Measurements from ENCODE around the gene CYB561.
A peak's percentile ranks its signal among the peaks of the same experiment; 100 is the strongest.

The CYB561 gene

DNA sequence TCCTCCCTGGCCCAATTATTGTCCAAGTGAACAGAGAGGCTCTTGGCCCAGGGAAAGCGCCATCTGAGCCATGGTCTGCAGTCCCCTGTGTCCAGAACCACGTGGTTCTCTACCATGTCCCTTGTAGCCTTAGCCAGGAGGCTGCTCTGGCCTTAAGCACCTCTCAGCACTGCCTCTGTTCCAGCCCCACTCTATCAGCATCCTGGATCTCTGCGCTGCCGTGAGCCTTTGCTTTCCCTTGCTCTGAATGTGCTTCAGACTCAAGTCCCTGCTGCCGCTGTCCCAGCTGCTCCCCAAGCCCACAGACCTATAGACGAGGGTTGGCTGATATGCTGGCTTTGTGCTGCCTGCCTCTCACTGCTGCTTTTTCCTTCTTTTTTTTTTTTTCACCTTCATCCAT, 33.9 kb downstream of the CYB561 start:
- DNase-seq (ENCODE audit: low read depth): no peak

DNA sequence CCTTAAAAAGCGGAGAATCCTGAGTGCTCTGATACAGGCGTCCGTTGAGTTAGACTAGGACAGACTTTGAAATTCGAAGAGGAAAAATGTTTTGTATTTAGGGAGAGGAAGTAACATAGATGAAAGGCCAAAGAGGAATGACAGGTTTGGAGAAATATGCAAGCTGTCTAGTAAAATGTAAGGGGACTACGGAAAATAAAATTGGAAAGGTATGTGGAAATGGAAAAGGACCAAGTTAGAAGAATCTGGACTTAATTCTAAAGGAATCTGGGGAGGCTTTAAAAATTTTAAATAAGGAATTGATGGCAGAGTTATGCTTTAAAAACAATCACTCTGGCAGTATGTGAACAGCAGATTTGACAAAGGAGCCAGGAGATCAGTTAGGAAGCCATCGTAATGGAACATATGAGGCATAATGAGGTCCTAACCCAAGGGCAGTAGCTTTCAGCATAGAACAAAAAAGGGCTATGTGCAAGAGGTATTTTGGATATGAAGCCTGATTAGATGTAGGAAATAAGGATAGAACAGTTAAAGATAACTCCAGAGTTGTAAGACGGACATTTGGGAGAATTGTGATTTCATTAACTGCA, 38.3 kb downstream of the CYB561 start:
- DNase-seq (ENCODE audit: low read depth): no peak

DNA sequence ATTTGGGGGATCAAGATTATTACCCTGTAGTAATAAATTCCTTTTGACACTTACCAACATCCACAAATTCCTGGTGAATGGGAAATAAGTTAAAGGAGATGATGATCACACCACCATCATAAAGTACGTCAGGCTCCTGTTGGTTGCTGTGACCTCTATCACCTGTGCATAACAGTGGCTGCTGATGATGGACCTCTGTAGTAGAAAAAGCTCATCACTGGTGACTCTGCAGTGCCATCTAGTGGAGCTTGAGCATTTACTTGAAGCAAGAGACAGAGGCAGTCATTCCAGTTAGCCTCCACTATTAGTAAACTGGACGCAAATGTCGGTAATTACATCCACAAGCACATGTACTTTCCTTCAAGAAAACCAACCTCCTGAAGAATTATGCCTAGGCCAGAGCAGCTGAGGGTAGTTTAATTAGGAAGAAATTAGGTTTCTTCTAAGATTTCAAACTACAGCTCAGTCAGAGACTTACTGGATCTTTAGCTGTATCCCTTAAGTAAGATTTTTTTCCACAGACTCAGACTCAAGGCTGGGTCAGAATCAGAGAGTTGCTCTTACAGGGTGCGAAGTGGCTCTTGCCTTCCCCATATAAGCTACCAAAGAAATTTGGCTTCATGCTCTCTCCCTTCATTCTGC, 39.3 kb downstream of the CYB561 start:
- DNase-seq (ENCODE audit: low read depth): peak; percentile 91

DNA sequence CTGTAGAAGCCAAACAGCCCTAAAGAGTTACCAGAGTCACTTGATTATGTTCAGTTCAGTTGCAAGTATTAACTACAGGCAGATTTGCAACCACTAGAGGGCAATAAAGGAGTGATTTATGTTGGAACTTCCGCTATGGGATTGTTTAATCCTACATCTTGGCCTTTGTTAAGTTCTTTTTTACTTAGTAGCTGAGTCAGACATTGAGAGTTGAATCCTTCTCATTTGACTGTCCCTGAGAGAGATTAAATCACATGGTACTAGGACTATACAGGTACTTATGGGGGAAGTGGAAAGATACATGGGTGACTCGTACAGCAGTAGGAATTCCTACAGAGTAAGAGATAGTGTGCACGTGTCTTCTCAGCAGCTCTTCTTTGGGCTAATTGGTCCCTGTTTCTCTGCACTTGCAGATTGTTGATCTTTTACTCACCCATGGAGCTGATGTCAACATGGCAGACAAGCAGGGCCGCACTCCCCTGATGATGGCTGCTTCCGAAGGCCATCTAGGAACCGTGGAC, 40.3 kb downstream of the CYB561 start:
- DNase-seq (ENCODE audit: low read depth): peak; percentile 81

DNA sequence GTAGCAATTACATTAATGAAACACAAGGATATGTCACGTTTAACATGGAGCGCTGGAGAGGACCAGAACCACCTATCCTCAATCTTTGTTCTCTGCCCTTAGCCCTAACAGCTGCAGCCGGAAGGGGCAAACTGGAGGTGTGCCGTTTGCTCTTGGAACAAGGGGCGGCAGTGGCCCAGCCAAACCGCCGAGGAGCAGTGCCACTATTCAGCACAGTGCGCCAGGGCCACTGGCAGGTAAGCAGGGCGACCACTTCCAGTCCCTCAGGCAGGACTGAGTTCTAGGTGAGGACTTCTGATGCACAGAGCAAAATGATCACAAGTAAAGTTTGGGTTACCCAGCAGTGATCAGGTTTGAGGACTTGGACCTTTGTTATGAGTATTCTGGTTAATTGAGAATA, 41.1 kb downstream of the CYB561 start:
- DNase-seq (ENCODE audit: low read depth): no peak

DNA sequence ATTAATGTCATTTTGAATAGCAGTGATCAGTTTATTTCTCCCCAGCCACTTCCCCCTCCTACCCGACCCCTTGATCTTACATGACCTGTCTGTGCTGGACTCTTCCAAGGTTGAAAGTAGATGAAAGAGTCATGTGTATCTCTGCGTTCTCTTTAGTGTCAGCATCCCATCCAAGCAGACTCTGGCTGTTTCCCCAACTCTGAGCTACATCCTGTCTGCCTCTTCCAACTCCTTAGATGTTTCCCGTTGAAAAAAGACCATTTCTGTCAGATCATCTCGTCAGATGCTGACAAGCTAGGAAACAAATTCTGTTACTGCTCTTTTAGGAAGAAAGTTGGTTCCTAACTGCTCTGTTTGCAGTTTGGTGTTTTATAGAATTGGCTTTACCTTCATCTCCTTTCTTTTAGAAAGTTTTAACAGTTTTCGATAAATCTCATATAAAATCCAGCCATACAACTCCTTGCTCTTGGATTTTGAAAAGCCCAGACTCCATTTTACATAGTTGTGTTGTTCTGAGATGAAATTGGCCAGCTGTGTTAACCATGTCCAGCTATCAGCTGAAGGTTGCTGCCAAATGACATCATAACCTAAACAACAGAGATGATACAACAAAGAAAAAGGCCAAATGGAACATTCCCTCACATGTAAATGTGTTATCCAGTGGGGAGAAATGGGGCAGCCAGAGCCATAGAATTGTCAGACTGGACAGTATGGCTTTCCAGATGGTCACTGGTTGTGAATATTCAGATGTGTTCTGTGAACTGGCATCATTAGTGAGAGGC, 43.5 kb downstream of the CYB561 start:
- DNase-seq (ENCODE audit: low read depth): peak; percentile 51

DNA sequence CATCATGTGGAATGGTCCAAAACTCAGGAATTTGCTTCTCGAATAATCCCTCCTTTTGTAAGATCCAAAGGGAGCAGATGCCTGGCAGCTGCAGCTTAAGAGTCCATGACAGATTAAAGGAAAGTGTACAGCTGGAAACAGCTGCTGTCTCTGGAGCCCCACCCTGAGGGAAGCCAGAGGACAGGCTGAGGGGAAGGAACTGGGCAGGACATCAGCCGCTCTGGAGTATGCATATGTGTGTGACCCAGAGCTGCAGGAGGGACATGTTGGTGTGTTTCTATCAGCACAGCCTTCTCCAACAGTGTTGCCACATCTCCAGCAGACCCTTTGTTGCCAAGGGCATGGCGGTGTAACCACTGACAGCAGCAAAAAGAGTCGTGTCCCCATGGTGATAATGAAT, 46.2 kb downstream of the CYB561 start:
- peak; percentile 32 for DNase-seq (ENCODE audit: low read depth)

DNA sequence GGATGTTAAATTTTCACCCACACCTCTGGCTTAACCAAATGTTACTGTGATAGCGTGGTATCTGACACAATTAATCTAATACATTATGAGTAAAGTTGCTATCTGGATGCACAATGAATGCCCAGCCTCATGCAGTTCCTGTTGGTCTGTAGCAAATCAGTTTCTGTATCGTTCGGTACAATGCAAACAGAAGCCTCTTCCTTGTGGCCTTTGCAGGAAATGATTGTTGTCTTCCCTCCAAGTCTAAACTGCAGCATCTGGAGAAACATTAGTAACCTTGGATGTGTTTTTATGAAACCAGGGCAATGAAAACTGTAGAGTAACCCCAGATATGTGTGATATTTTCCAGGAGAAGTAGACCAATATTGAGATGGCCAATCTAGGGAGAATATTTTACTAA, 46.8 kb downstream of the CYB561 start:
- peak; percentile 62 for DNase-seq (ENCODE audit: low read depth)

DNA sequence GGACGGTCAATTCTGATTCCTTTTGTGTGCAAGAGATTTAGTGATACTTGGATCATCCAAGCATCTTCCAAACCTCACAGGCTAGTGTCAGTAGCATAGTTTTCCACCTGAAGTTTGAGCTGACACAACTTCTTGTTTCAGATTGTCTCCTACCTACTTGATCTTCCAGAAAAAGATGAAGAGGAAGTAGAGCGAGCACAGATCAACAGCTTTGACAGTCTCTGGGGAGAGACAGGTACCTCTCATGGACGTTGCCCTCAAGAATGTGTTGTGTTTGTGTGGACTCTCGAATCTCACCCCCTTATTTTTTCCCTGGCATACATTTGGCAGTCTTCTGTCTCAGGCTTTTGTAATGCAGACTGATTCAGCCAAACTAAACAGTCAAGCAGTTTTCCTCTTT, 47.4 kb downstream of the CYB561 start:
- DNase-seq (ENCODE audit: low read depth): no peak

DNA sequence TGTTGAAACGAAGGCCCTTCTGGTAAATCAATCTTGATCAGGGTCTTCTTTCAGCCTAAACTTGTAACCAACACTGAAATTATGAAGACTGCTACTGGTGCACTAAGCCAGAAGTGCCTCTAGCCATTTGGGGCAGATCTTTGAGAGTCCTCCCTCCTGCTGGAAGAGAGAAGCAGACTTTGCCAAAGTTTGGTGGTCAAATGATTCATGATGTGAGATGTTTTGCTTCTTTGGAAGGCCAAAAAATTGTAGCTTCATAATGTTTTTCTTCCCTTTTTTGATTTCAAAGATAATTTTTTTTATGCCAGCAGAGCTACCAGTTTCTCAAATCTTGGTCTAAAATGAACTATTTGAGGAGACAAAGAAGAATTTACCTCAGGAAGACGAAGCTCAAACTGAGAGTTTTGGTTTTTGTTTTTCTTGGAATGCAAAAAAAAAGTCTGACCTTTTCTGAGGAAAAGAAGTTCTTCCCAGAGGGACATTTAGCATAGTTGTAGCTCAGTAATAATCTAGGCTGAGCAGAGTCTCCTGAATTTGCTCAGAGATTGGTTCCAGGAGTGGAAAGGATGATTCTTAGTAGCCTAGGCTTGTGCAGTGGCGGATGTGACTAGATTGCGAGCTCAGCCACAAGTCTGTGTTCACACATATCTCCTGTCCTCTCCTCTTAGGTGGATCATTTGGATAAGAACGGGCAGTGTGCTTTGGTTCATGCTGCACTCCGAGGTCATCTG, 50.9 kb downstream of the CYB561 start:
- peak; percentile 58 for DNase-seq (ENCODE audit: low read depth)

DNA sequence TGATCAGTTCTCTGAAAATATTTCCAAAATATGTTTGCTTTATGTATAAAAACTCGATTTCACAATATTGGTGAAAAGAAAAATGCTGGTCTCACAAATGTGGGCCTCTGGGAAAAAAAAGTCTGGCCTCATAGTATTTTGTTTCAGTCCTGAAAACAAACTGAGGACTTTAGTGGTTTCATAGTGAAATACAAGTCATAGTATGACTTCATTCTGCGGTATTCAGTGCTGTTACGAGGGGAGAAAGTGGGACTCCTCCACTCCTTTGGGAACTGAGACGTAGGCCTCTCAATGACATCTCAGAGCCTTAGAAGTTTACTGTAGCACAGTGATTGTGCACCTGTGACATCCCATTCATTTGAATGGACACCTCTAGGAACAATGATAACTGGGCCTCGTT, 56.0 kb downstream of the CYB561 start:
- no peak for DNase-seq (ENCODE audit: low read depth)

DNA sequence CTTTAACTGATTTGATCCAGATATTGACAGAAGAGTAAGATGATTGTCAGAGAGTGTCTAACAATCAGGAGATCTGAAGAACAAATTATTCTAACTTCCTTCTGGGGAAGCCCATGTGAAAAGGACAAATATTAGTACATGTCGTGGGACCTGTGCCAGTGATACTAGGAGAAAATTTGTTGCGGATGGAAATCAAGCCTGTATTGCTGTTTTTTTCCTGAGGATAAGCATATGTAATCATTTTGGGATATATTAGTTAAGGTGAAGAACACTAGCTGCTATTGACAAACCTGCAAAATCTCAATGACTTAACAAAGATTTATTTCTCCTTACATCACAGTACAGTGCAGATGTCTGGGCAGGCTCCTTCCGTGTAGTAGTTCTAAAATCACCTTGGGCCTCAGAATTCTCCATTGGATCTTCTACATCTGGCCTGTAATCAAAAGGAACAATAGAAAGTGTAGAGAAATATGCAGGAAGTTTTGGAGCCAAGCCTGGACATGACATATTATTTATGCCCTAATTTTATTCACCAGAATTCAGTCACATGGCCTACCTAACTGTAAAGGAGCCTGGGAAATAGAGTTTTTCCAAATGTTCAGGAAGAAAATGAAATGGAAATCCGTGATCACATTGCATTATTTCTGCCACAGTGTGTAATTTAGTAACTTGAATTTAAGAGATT, 58.3 kb downstream of the CYB561 start:
- no peak for DNase-seq (ENCODE audit: low read depth)

DNA sequence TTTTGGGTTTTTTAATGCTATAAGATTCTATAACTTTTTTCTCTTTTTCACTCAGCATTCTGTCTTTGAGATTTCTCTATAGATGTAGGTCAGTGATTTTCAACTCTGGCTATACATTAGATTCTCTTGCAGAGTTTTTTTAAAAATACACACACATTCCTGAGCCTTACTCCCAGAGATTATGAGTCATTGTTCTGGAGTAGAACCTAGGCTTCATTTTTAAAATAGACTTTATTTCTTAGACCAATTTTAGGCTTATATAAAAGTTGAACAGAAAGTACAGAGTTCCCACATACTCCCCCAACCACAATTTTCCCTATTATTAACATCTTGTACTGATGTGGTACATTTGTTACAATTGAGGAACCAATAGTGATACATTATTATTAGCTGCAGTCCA, 63.3 kb downstream of the CYB561 start:
- no peak for DNase-seq (ENCODE audit: low read depth)
